CD4-positive, alpha-beta memory T cell (primary cell): ENCODE data around the gene ARHGEF38. TPM values are rescaled to one million over a fixed set of nuclear protein-coding genes. Genes with fewer than 3 reads are reported as not detected.

Experiments
- CTCF ChIA-PET: fragments of 350-600 bp; sonication (Branson Sonifier 250); formaldehyde crosslinking; loops from one replicate; lab custom pipeline; 2021; ENCODE audit warnings: inconsistent platforms; ENCODE audit not compliant: partially characterized antibody; lab: Charles Lee
- POLR2A ChIA-PET: fragments of 350-600 bp; sonication (Branson Sonifier 250); formaldehyde crosslinking; loops from one replicate; lab custom pipeline; 2021; ENCODE audit not compliant: partially characterized antibody; lab: Charles Lee
- DNase-seq, 5 donors: peaks; one replicate each; pipeline versions ENCODE4 v3.0.0 to v3.0.0-alpha.2; 2020 to 2022; ENCODE audit warnings: mixed read lengths in 1 of 5
- H3K27ac ChIP-seq: one replicate; pipeline ENCODE4 v1.7.0; 2013; ENCODE audit warnings: low read depth, low read length
- H3K27me3 ChIP-seq: 2 replicates; pipeline ENCODE4 v1.7.0; 2013; ENCODE audit warnings: mild to moderate bottlenecking, low read length, moderate library complexity; ENCODE audit not compliant: insufficient read depth
- H3K36me3 ChIP-seq: 2 replicates; pipeline ENCODE4 v1.7.0; 2013; ENCODE audit warnings: mild to moderate bottlenecking, low read length, moderate library complexity; ENCODE audit not compliant: insufficient read depth
- H3K4me1 ChIP-seq: 2 replicates; pipeline ENCODE4 v1.7.0; 2013; ENCODE audit warnings: mild to moderate bottlenecking, low read length, moderate library complexity; ENCODE audit not compliant: insufficient read depth
- H3K4me3 ChIP-seq, 2 donors: one replicate each; pipeline ENCODE4 v1.7.0; 2013; ENCODE audit warnings: low read length in 2 of 2, mild to moderate bottlenecking in 1 of 2
- H3K9me3 ChIP-seq, 2 donors: one replicate each; pipeline ENCODE4 v1.7.0; 2013; ENCODE audit warnings: low read length in 2 of 2, control low read depth in 1 of 2; ENCODE audit not compliant: control insufficient read depth in 1 of 2
- H3K27ac Mint-ChIP-seq, 7 donors: one replicate each; pipeline ENCODE4 v1.8.0; 2020 to 2021; ENCODE audit warnings: mixed read lengths in 7 of 7, mild to moderate bottlenecking in 6 of 7, inconsistent platforms in 3 of 7, moderate library complexity in 3 of 7
- H3K27me3 Mint-ChIP-seq, 2 donors: one replicate each; pipeline ENCODE4 v1.8.0; 2020 to 2021; ENCODE audit warnings: mixed read lengths in 2 of 2
- H3K36me3 Mint-ChIP-seq, 2 donors: one replicate each; pipeline ENCODE4 v1.8.0; 2020 to 2021; ENCODE audit warnings: mixed read lengths in 2 of 2, inconsistent platforms in 1 of 2, mild to moderate bottlenecking in 1 of 2
- H3K4me1 Mint-ChIP-seq, 4 donors: one replicate each; pipeline ENCODE4 v1.8.0; 2020 to 2021; ENCODE audit warnings: mixed read lengths in 4 of 4, mild to moderate bottlenecking in 1 of 4
- H3K4me3 Mint-ChIP-seq, 8 donors: one replicate each; pipeline ENCODE4 v1.8.0; 2020 to 2021; ENCODE audit warnings: mixed read lengths in 8 of 8, mild to moderate bottlenecking in 7 of 8, moderate library complexity in 6 of 8, inconsistent platforms in 3 of 8
- H3K9me3 Mint-ChIP-seq, 8 donors: one replicate each; pipeline ENCODE4 v1.8.0; 2020 to 2021; ENCODE audit warnings: mixed read lengths in 8 of 8, mild to moderate bottlenecking in 5 of 8, inconsistent platforms in 3 of 8, moderate library complexity in 1 of 8
- intact Hi-C: fragments of 100-400 bp; cut with micrococcal nuclease; formaldehyde crosslinking; loops from one replicate; pipeline ENCODE4 v1.15.1; 2023
- polyA plus RNA-seq, 2 donors: library from polyadenylated mRNA; unstranded; fragments of 300-500 nt; fragmentation: Illumina TruSeq; gene quantifications; one replicate each; pipeline ENCODE4 v1.2.3, GENCODE V29; 2021
- total RNA-seq, 2 experiments: library from RNA; stranded (reverse); gene quantifications; one replicate each; pipeline ENCODE4 v1.2.3, GENCODE V29; 2021

Gene ARHGEF38
- total and polyA plus RNA-seq, 4 experiments from 2014 or later: 0.30 TPM; not detected in 3

- H3K27me3 Mint-ChIP-seq: peaks cover 5 to 12% of the 10 kb centered on the region in 2 donors
- DNase-seq: no peak
- no peaks in the 10 kb centered on the region for H3K27me3 ChIP-seq
- no peaks in the 10 kb centered on the region for H3K9me3 Mint-ChIP-seq
- ChIA-PET POLR2A (no interaction called here), CTCF (no interaction called here)
- no peak overlapping the region for H3K27ac Mint-ChIP-seq
- no peaks in the 10 kb centered on the region for H3K4me1 ChIP-seq
- no peaks in the 10 kb centered on the region for H3K9me3 ChIP-seq
- no peaks in the 10 kb centered on the region for H3K36me3 ChIP-seq
- no peaks in the 10 kb centered on the region for H3K36me3 Mint-ChIP-seq
- no peaks in the 10 kb centered on the region for H3K4me1 Mint-ChIP-seq
- H3K27ac ChIP-seq: no peak overlapping the region
- H3K4me3 ChIP-seq: no peak overlapping the region
- no peak overlapping the region for H3K4me3 Mint-ChIP-seq
- intact Hi-C loops: no loop called here
Measured at GRCh38 chr4:105650190-105650589, 97.8 kb downstream of the ARHGEF38 start.

- no peak overlapping the region for H3K27ac Mint-ChIP-seq
- POLR2A ChIA-PET: no interaction called here
Measured at GRCh38 chr4:105651884-105652283, 99.5 kb downstream of the ARHGEF38 start.

GRCh38 chr4:105652286-105652888, 100.0 kb downstream of the ARHGEF38 start:
- H3K27ac Mint-ChIP-seq: no peak overlapping the region
- ChIA-PET CTCF (no interaction called here), POLR2A (no interaction called here)
- no peaks in the 10 kb centered on the region for H3K36me3 ChIP-seq
- no peak for DNase-seq
- no peaks in the 10 kb centered on the region for H3K9me3 ChIP-seq
- H3K4me1 Mint-ChIP-seq: no peaks in the 10 kb centered on the region
- H3K36me3 Mint-ChIP-seq: no peaks in the 10 kb centered on the region
- no peaks in the 10 kb centered on the region for H3K4me1 ChIP-seq
- H3K27me3 Mint-ChIP-seq: peaks cover 4 to 10% of the 10 kb centered on the region in 2 donors
- H3K27ac ChIP-seq: no peak overlapping the region
- H3K4me3 Mint-ChIP-seq: no peak overlapping the region
- H3K4me3 ChIP-seq: no peak overlapping the region
- H3K27me3 ChIP-seq: no peaks in the 10 kb centered on the region
- intact Hi-C loops: no loop called here
- no peaks in the 10 kb centered on the region for H3K9me3 Mint-ChIP-seq

More at GRCh38 chr4:105651884-105652283, 99.5 kb downstream of the ARHGEF38 start:
- H3K4me1 Mint-ChIP-seq: no peaks in the 10 kb centered on the region
- DNase-seq: no peak
- Histone ChIP-seq H3K4me1 (no peaks in the 10 kb centered on the region), H3K36me3 (no peaks in the 10 kb centered on the region), H3K27ac (no peak overlapping the region), H3K27me3 (no peaks in the 10 kb centered on the region), H3K9me3 (no peaks in the 10 kb centered on the region), H3K4me3 (no peak overlapping the region)
- CTCF ChIA-PET: no interaction called here
- no peak overlapping the region for H3K4me3 Mint-ChIP-seq
- peaks cover 4 to 10% of the 10 kb centered on the region in 2 donors for H3K27me3 Mint-ChIP-seq
- intact Hi-C loops: no loop called here
- H3K9me3 Mint-ChIP-seq: no peaks in the 10 kb centered on the region
- H3K36me3 Mint-ChIP-seq: no peaks in the 10 kb centered on the region

DNA sequence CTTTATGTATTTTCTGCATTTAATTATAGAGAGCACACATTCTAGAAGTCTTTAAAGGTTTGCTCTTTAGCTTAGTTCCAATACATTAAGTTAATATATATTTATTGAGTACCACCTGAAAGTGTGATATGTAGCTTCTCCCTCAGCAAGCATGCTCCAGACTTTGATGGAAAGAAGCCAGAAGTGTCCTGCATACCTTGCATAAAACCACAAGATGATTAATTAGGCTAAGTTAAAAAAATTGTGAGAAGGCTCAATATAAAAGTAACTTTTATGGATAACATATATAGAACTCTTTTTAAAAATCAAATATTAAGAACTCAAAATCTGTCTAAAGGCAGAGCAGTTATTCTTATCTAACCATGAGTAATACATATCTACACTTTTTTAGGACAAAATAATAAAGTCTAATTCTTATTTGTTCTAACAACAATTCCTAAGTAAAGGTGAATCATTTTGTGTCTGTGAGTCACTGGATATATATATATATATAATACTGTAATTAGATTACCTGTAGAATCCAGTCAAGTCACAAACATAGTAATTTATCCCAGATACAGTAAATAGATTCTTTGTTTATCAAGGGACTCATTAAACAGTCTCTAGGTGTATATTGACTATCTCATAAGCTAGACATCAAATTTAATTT, 104.8 kb downstream of the ARHGEF38 start:
- Mint-ChIP-seq H3K9me3 (no peaks in the 10 kb centered on the region), H3K4me1 (no peaks in the 10 kb centered on the region), H3K27me3 (peaks cover 0 to 5% of the 10 kb centered on the region in 2 donors), H3K27ac (no peak overlapping the region), H3K36me3 (no peaks in the 10 kb centered on the region), H3K4me3 (no peak overlapping the region)
- Histone ChIP-seq H3K4me3 (no peak overlapping the region), H3K27me3 (no peaks in the 10 kb centered on the region), H3K27ac (no peak overlapping the region), H3K4me1 (no peaks in the 10 kb centered on the region), H3K36me3 (no peaks in the 10 kb centered on the region), H3K9me3 (no peaks in the 10 kb centered on the region)
- intact Hi-C loops: no loop called here
- no peak for DNase-seq
- POLR2A ChIA-PET: no interaction called here
- CTCF ChIA-PET: no interaction called here

- Histone ChIP-seq H3K27me3 (no peaks in the 10 kb centered on the region), H3K4me3 (no peak overlapping the region), H3K27ac (no peak overlapping the region), H3K9me3 (no peaks in the 10 kb centered on the region), H3K36me3 (no peaks in the 10 kb centered on the region), H3K4me1 (no peaks in the 10 kb centered on the region)
- DNase-seq: no peak
- Mint-ChIP-seq H3K9me3 (no peaks in the 10 kb centered on the region), H3K27me3 (peaks cover 2 to 3% of the 10 kb centered on the region in 2 donors), H3K4me3 (no peak overlapping the region), H3K4me1 (no peaks in the 10 kb centered on the region), H3K36me3 (no peaks in the 10 kb centered on the region), H3K27ac (no peak overlapping the region)
- ChIA-PET CTCF (no interaction called here), POLR2A (no interaction called here)
- intact Hi-C loops: no loop called here
Measured at GRCh38 chr4:105659190-105659589, 106.8 kb downstream of the ARHGEF38 start.

- intact Hi-C loops: no loop called here
- Histone ChIP-seq H3K36me3 (no peaks in the 10 kb centered on the region), H3K27ac (no peak overlapping the region), H3K4me3 (no peak overlapping the region), H3K9me3 (no peaks in the 10 kb centered on the region), H3K4me1 (no peaks in the 10 kb centered on the region), H3K27me3 (no peaks in the 10 kb centered on the region)
- H3K4me3 Mint-ChIP-seq: no peak overlapping the region
- H3K27ac Mint-ChIP-seq: no peak overlapping the region
- no peaks in the 10 kb centered on the region for H3K4me1 Mint-ChIP-seq
- H3K27me3 Mint-ChIP-seq: peaks cover 6 to 8% of the 10 kb centered on the region in 2 donors
- ChIA-PET POLR2A (no interaction called here), CTCF (no interaction called here)
- no peak for DNase-seq
- no peaks in the 10 kb centered on the region for H3K9me3 Mint-ChIP-seq
- no peaks in the 10 kb centered on the region for H3K36me3 Mint-ChIP-seq
Measured at GRCh38 chr4:105661028-105661427, 108.6 kb downstream of the ARHGEF38 start.

DNA sequence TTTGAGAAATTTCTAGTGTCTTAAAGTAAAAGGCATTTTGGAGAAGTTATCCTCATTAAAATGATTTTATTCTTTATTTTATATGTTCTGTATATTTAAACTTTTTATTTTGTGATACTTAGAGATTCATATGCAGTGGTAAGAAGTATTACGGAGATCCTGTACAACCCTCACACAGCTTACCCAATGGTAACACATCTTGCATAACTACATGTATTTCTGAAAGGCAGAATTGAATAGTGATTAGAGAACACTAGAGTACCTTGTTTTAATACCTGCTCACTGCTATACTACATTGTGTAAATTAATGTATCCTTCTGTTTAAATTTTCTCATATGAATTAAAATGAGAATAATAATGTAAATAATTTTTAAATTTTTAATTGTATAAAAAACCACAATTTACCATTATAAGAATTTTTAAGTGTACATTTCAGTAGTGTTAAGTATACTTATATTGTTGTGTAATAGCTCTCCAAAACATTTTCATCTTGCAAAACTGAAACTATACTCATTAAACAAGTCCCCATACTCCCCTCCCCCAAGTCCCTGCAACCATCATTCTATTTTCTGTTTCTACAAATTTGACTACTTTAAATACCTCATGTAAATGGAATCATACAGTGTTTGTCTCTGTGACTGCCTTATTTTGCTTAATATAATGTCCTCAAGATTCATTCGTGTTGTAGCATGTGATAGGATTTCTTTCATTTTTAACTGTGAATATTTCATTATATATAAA, 110.7 kb downstream of the ARHGEF38 start:
- H3K9me3 Mint-ChIP-seq: no peaks in the 10 kb centered on the region
- peaks cover 8 to 13% of the 10 kb centered on the region in 2 donors for H3K27me3 Mint-ChIP-seq
- no peaks in the 10 kb centered on the region for H3K27me3 ChIP-seq
- no peak overlapping the region for H3K4me3 Mint-ChIP-seq
- ChIA-PET POLR2A (no interaction called here), CTCF (no interaction called here)
- no peaks in the 10 kb centered on the region for H3K36me3 ChIP-seq
- intact Hi-C loops: no loop called here
- no peak overlapping the region for H3K27ac Mint-ChIP-seq
- DNase-seq: no peak
- no peaks in the 10 kb centered on the region for H3K36me3 Mint-ChIP-seq
- H3K27ac ChIP-seq: no peak overlapping the region
- H3K9me3 ChIP-seq: no peaks in the 10 kb centered on the region
- H3K4me3 ChIP-seq: no peak overlapping the region
- H3K4me1 ChIP-seq: no peaks in the 10 kb centered on the region
- H3K4me1 Mint-ChIP-seq: no peaks in the 10 kb centered on the region
